NOMO-1 (cell line): Measurements from ENCODE around the gene CUEDC2.

Experiments
- DNase-seq, 2 experiments: peaks; one replicate each; lab custom pipeline; 2025; ENCODE audit not compliant: unreplicated experiment in 2 of 2; lab: John Stamatoyannopoulos, UW

Gene CUEDC2

DNA sequence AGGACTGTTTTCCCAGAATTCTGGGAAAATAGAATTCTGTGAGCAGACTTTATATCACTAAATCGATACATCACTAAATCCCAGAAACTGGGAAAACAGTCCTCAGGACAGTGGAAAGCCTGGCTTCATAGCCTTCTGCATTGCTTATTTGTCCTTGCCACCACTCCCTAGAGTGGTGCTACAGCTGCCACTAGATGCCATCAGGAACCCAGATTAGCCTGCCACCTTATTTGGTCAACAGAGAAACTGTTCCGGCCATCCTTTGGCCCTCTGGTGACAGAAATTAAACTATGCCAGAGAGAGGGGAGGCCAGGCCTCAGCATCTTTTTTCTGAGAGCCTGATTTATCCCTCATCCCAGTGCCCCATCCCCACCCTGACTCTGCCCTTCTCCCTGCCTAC, 56.5 kb downstream of the CUEDC2 start:
- DNase-seq: no peak

- DNase-seq: no peak
Observed at GRCh38 chr10:102375250-102375649, 57.1 kb downstream of the CUEDC2 start.
